ENCODE measurements around the gene NEK4.

GRCh38 chr3:52813810-52814209 lies 43.1 kb upstream of the NEK4 start:
- TF ChIP-seq MYNN (tag by site-specific recombination; IDR thresholded peaks at IDR 0.05; ENCODE audit: borderline replicate concordance), result no peak
- no peak for TF ChIP-seq CTCF (tag by site-specific recombination; IDR thresholded peaks at IDR 0.05)
- TF ChIP-seq KLF9 (tag by site-specific recombination; IDR thresholded peaks at IDR 0.05; ENCODE audit: low read depth), result no peak
- TF ChIP-seq ZSCAN18 (tag by site-specific recombination; IDR thresholded peaks at IDR 0.05), result no peak
- no peak for TF ChIP-seq ZNF274 (IDR thresholded peaks at IDR 0.05; ENCODE audit: low read length)
- TF ChIP-seq ZNF274 (tag by site-specific recombination; IDR thresholded peaks at IDR 0.05; ENCODE audit: borderline replicate concordance), result no peak
- no peak for TF ChIP-seq ZBTB7A (tag by site-specific recombination; IDR thresholded peaks at IDR 0.05; ENCODE audit: low read depth)
- no peak for TF ChIP-seq ELK4 (IDR thresholded peaks at IDR 0.05; ENCODE audit: borderline replicate concordance, low read depth, low read length)
- no peak for TF ChIP-seq ZNF148 (tag by site-specific recombination; IDR thresholded peaks at IDR 0.05; ENCODE audit: borderline replicate concordance)
- no peak for TF ChIP-seq ZNF549 (tag by site-specific recombination; IDR thresholded peaks at IDR 0.05)
